Stimulated activated CD8-positive, alpha-beta memory T cell treated with anti-CD3 and anti-CD28 coated beads, Interleukin-7, amount 100 ng/mL, for 4 hours (primary cell): ENCODE measurements around the gene SOCS6.
"Not testable (repeated sequence)": the region's sequence is repeated elsewhere in the genome, so short reads cannot be mapped to it uniquely, and the experiment has no call there.

Source experiments
- DNase-seq, 2 donors: peaks; one replicate each; pipeline ENCODE4 v3.0.0-alpha.2; 2020; ENCODE audit warnings: low read depth in 2 of 2

SOCS6 gene

GRCh38 chr18:70322928-70323327 lies 34.1 kb downstream of the SOCS6 start:
- no peak for DNase-seq

- DNase-seq = no peak
Measured at GRCh38 chr18:70324897-70325296, 36.1 kb downstream of the SOCS6 start.

GRCh38 chr18:70326255-70326654 lies 37.4 kb downstream of the SOCS6 start:
- no peak for DNase-seq

GRCh38 chr18:70328169-70328568 lies 39.3 kb downstream of the SOCS6 start:
- DNase-seq = no peak

- DNase-seq = no peak
Measured at GRCh38 chr18:70329071-70329470, 40.2 kb downstream of the SOCS6 start.

- DNase-seq = no peak
Measured at GRCh38 chr18:70330887-70331286, 42.0 kb downstream of the SOCS6 start.

GRCh38 chr18:70331456-70332097 lies 42.7 kb downstream of the SOCS6 start:
- no peak for DNase-seq

GRCh38 chr18:70332694-70333093 lies 43.8 kb downstream of the SOCS6 start:
- no peak for DNase-seq

- no peak for DNase-seq
Measured at GRCh38 chr18:70333316-70333715, 44.5 kb downstream of the SOCS6 start.

- no peak for DNase-seq
Measured at GRCh38 chr18:70333757-70334156, 44.9 kb downstream of the SOCS6 start.

GRCh38 chr18:70334264-70334663 lies 45.4 kb downstream of the SOCS6 start:
- DNase-seq = no peak

GRCh38 chr18:70334728-70335329 lies 46.0 kb downstream of the SOCS6 start:
- DNase-seq = no peak

- DNase-seq = no peak
Measured at GRCh38 chr18:70335892-70336726, 47.3 kb downstream of the SOCS6 start.

GRCh38 chr18:70337139-70337972 lies 48.5 kb downstream of the SOCS6 start:
- no peak for DNase-seq

- no peak for DNase-seq
Measured at GRCh38 chr18:70338890-70339289, 50.0 kb downstream of the SOCS6 start.

GRCh38 chr18:70339915-70340314 lies 51.1 kb downstream of the SOCS6 start:
- no peak for DNase-seq

GRCh38 chr18:70348481-70348880 lies 59.6 kb downstream of the SOCS6 start:
- DNase-seq = not testable (repeated sequence)

- no peak for DNase-seq
Measured at GRCh38 chr18:70349316-70349715, 60.5 kb downstream of the SOCS6 start.

- no peak for DNase-seq
Measured at GRCh38 chr18:70354080-70354479, 65.2 kb downstream of the SOCS6 start.

- no peak for DNase-seq
Measured at GRCh38 chr18:70354771-70355170, 65.9 kb downstream of the SOCS6 start.

- no peak for DNase-seq
Measured at GRCh38 chr18:70355620-70356385, 67.0 kb downstream of the SOCS6 start.
